Stimulated activated naive CD4-positive, alpha-beta T cell (primary cell): ENCODE data around the gene PRLH.

Experiments used
- DNase-seq, 6 experiments: peaks; one replicate each; lab custom pipeline; 2025; lab: John Stamatoyannopoulos, UW

The PRLH gene

DNA sequence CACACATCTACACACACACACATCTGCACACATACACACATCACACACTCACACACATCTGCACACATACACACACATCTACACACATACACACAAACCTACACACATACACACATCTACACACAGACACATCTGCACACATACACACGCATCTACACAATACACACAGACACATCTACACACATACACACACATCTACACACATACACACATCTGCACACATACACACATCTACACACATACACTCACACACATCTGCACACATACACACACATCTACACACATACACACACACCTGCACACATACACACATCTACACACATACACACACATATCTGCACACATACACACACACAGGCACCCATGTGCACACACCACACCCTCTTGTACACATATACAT lies 400 bp upstream of the PRLH start:
- no peak for DNase-seq

DNA sequence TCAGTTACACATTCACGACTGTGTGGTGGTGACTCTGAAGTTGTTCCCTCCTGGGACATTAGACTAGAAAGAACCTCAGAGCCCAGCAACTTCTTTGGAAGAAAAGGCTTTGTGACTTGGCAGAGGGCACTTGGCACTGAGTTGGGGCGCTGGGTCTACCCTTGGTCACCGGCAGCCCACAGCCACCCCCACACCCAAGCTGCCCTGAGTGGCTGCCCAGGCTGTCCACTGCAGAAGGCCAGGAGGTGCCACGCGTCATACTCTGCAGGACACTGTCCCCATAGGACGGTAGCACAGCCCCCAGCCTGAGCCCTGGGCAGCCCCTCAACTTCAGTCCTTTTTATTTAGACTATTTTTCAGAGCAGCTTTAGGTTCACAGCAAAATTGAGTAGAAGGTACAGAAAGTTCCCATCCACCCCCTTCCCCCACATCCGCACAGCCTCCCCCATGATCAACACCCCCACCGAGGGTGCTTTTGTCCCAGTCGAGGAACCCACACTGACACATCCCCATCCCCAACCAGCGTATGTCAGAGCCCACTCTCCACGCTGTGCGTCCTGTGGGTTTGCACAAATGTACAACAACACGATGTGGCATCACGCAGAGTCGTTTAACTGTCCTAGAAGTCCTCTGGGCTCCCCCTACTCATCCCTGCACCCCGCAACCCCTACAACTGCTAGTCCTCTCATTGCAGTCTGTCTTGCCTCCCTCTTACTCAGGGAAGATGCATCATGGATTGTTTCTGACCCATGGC lies 1.1 kb downstream of the PRLH start:
- no peak for DNase-seq

DNA sequence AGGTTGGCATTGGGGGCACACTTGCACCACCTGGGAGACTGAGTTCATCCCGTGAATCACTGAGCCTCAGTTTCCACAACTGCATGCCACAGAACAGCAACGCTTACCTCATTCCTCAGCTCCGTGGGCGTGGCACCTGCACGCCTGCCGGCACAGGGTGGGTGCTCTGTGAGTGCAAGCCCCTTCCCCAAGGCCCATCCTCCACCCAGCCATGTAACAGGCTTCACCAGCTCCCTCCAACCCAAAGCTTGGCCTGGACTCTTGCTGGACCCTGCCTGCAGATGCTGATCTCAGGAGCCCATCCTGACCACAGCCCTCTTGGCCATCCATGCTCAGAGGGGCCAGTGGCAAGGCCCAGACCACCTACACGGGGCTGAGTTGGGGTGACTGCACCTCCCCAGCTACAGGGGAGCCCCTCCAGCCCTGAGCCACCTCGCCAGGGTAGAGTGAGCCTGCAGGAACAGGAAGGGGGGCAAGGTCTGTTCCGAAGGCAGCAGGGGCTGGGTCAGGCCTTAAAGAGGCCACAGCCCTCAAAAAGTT lies 1.8 kb downstream of the PRLH start:
- no peak for DNase-seq

DNA sequence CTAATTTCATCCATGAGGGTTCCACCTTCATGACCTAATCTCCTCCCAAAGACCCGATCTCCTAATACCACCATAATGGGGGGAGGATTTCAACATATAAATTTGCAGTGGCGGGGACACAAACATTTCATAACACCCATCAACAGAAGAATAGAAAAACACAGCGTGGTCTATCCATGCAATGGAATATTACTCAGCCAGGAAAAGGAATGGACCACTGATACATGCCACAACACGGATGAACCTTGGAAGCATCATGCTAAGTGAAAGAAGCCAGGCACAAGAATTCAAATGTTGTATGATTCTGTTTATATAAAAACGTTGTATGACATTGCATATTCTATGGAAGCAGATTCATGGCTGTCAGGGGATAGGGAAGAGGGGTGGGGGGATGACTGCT lies 2.7 kb downstream of the PRLH start:
- DNase-seq, result no peak

DNA sequence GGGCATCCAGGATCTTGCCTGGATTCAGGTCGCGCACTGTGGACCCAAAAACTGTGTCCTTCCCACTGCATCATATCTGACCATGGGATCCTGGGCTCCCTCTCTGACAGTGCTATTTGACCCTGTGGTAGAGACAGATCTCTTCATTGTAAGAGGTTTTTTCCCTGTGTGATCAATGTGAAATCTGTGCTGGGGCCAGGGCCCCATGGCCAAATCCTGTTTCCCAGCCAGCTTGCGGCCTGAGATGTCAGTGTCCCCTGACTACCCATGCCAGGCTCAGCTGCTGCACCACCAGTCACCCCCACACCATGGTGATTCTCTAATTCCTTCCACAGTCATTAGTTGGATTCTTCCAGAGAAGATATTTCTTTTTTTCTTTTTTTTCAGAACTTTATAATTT lies 3.5 kb downstream of the PRLH start:
- DNase-seq, result no peak

DNA sequence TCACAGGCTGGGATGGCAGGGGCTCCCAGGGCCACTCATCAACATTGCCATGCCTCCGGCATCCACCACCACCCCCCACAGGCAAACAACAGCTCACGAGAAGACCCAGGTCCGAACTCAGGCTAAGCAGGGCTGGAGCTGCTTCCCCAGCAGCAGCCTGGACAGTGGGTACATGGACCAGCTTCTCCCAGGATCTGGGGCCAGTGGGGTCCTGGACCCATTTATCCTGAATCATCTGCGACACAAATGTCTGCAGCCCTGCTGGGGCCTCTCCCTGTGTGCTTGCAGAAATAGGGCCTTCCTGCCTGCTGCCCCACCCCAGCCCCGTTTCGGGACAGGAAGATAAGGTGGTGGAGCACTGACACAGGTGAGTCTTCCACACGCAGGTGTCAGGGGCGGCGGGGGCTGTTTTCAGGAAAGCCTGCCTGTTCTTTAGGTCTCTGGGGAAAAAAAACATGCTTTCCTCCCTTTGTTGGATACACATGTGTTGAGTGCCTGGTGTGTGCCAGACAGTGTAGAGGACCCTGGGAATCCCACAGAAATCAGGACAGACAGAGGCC lies 4.5 kb downstream of the PRLH start:
- no peak for DNase-seq

DNA sequence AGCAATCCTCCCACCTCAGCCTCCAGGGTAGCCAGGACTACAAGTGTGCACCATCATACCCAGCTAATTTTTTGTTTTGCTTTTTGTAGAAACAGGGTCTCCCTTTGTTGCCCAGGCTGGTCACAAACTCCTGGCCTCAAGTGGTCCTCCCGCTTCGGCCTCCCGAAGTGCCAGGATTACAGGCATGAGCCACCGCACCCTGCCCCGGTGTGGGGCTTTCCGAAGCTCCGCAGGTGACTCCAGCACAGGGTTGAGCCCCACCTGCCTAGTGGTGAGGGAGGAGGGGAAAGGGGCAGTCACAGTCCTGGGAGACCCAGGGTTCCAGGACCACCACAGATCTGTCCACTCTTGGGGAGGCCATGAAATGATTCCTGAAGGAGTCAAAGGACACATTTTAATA lies 5.2 kb downstream of the PRLH start:
- DNase-seq, result no peak

DNA sequence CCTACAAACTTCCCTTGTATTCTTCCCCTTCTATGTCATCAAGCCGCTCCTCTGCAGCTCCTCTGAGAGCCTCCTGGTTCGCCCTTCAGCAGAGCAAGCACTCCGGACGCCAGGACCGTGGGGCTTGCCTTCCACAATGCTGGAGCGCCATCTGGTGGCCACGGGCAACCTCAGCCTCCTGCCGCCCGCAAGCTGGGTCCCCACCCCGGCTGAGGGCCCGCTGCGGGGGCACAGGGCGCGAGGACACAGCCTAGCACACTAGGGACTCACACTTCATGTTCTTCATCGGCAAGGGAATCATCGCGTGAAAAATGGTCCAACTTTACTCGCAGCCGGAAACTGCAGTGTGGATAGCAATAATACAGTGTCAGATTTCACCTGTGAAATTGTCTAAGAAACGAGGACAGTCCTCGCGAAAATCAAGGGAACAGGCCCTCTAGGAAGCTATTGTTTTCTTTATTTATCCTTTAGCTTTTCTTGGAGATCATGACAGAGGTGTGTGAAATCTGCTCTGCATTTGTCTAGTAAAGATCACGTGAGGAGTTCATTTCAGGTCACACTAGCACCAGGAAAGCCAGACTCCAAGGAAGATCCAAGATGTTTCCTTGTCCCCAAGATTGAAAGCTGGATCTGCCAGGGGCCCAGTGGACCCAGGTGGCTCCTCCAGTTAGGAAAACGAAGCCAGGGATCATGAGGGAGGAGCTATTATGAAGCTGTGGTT lies 5.8 kb downstream of the PRLH start:
- DNase-seq, result peak; percentile 64 to 88 (median 78)

DNA sequence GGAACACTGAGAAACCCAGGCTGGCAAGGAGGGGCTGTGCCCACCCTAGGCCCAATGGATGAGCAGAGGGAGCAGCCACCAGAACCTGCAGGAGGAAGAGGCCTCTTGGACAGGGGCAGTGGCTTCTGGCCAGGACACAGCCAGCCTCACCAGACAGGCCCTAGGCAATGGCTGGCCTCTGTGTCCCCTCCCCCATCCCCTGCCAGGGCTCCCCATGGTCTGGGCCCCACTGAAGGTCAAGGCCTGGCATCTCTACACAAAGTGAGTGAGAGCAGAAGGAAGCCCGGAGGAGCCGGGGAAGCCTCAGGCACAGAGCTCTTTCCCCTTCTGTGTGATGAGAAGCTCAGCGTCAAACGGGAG lies 6.3 kb downstream of the PRLH start:
- DNase-seq, result no peak

DNA sequence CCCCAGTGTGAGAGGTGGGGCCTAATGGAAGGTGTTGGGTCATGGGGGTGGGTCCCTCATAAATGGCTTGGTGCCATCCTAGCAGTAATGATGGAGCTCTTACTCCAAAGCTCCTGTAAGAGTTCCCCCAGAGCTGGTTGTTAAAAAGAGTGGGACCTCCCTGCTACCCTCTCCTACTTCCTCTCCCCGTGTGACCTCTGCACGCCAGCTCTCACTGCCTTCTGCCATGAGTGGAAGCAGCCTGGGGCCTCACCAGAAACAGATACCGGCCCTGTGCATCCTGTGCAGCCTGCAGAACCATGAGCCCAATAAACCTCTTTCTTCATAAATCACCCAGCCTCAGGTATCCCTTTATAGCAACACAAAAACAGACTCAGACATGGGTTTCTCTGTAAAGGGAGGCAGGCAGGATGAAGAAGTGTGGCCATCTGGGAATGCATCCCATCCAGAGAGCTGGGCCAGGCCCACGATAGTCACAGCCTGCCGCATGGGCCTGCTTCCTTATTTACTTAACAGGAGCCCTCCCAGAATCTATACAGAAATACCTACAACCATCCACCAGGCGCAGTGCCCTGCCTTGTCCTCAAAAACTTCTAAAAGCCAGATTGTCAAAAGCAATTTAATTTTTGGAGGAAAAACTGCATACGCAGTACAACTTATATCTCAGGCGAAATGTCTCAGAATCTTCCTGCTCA lies 7.5 kb downstream of the PRLH start:
- no peak for DNase-seq

DNA sequence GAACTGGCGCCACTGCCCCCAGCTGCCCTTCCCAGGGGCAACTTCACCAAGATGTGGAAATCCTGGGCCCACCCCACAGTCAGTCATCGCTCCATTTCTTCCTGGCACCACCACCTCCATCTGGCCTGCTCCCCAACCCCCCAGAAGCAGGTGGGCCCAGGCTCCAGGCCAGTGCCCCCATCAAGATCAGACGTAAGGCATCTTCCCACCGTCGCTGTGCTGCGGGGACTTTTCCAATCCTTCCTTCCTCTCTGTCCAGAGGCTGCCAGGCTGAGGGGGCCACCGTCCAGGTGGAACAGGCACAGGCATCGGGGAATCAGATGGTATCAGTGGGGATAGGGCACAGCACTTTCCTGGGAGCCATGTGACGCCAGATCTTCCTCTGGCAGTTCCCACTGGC lies 8.1 kb downstream of the PRLH start:
- DNase-seq, result no peak

DNA sequence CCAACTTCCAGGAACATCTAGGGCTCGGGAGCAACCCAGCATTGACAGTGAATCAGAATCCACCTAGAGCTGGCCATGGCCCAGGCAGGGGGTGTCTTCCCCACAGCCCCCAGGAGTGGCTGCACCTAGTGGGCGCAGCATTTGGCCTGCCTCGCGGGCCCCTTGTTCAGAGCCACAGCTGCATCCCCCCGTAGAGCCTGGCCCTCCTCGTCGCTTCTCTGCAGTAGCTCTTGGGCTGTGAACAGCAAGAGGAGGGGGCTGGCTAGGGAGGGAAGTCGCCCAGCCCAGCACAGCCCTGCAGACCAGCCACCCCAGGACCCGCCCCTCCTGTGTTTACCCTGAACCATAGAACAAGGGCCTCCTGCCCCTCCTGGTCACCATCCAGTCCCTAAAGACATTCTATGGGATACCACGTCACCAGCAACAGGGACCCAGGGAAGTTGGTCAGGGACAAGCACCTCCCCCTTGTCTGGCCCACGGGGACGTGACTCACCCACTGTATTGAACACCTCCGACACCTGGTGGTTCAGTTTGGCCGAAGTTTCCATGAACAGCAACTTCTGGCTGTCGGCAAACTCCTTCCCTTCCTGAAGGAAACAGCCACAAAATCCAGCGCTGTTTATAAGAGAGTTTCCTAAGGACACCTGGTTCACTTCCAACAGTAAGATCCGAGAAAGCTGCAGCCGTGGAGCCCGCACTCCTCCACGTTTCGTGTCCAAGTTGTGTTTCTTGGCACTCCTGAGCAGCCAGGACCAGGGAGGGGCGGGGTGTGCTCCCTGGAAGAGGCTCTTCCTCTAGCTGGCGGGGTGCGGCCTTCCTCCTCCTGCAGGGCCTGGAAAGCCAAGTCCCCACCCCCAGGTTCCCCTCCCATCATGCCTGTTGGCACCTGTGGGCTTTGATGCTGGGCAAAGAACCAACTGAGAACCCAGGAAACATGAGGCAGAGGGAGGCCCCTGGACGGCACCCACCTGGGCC lies 8.8 kb downstream of the PRLH start:
- DNase-seq, result no peak

DNA sequence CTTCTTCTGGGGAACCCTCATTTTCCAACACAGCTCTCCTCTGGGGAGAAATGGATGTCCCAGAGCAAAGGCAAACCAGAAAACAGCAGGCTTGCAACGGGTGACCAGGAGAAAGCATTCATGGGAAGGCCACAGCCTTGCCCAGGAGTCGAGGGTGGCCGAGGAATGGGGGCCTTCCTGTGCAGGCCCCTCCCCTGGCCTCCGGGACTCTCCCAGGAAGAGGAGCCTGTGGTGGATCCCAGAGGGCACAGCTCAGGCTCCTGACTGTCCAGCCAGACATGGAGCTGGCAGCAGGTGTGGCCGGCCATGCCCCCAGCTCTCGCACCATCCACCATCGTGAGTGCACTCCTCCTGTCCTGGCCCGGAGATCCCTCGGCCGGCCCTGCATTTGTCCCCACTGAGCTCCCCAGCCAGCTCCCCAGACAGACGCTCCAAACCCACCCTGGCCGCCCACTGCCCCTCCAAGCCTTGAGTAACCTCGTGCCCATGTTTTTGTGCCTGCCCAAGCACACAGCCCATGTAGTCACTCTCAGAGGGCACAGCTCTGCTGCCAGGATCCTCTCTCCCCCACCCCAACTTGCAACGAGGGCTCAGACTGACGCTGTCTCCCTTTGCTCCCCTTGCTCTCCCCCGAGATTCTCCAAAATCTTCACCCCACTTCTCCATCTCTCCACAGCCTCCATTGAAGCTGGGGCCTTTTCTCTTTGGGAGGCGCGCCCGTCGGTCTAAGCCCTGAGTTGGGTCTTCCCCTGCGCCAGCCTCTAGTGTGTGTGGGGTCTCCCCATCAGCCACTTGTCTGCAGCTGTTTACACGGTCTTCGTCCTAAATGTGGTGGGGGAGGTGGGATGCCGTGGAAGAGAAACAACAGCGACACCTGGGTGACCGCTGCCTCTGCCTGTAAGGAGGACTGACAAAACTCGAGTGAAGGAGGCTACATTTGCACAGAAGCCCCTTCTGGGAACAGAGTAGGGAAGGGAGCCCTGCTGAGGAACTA lies 9.8 kb downstream of the PRLH start:
- no peak for DNase-seq

DNA sequence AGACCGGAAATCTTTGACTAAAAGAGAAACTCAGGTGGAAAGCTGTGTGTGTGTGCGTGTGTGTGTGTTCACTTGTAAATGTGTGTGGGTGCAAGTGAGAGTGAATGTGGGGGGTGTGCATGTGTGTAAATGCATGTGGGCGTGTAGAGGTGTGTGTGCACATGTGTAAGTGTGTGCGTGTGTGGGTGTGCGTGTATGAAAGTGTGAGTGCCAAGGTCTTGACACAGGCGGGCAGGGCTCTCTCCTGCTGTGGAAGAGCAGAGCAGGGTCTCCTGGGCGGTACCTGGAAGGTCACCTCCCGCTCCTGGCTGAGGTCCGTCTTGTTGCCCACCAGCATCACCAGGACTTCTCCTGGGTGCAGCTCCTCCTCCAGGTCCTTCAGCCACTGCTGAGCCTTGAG lies 10.6 kb downstream of the PRLH start:
- DNase-seq, result no peak

DNA sequence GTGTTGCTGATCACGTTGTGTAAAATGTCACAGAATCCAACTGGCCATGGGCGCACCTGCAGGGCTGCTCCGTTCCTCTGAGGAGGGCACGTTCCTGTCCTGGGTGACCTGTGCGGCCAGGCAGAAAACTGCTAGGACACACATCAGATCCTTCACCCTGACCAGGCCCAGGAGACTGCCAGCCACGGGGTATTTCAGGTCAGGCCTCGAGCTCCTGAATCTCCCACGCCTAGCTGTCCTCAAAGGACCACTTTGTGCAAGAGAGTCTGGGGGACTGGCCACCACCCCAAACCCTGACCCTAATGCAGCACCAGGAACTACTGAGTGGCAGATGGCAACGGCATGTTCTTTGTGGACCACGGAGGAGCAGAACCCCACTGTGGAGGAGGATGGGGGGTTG lies 11.1 kb downstream of the PRLH start:
- DNase-seq, result no peak

DNA sequence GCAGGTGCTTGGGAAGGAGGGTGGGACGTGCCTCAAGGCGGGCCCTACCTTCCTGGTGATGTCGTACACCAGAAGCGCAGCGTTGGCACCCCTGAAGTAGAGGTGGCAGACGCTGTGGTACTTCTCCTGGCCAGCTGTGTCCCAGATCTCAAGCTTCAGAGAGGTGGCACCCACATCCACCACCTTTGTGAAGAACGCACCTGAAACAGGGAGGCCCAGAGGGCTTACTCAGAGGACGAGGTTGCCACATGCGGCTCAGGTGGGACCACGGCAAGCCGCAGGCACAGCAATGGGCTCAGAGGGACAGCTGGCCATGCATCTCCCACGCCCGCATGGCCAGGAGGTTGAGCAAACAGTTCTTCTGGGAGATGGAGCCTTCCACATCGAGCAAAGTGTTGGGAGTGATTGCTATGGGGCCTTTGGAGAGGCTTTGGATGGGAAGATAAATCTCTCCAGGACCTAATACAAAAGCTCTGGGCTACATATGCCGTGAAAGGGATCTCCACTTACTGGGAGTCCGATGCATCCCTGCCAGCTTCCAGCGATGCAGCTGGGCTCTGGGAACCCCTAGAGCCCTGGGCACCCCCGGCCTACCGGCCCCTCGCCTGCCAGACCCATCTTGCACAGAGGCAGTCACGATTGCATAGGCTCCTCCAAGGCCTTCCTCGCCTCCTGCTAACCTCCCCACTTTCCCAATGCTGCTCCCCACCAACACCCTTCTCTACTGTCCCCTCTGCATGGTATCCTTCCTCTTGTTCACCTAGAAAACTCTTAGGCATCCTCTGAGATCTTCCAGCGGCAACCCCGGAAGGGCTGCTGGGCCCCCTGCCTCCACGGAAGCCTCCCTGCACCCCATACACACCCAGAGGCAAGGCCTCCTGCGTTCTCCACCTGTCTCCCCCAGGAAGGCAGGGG lies 11.8 kb downstream of the PRLH start:
- no peak for DNase-seq

DNA sequence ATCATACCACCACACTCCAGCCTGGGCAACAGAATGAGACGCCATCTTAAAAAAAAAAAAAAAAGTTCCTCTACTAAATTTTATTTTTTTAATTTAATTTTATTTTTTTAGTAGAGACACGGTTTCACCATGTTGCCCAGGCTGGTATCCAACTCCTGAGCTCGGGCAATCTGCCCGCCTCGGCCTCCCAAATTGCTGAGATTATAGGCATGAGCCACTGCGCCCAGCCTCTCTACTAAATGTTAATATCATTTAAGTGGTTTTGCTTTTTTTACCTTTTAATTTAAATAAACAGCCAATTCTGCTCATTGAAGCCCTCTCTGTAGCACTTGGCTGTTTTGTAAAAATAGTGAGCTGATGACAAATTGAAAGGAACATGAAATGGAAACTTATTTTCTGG lies 15.0 kb downstream of the PRLH start:
- no peak for DNase-seq

DNA sequence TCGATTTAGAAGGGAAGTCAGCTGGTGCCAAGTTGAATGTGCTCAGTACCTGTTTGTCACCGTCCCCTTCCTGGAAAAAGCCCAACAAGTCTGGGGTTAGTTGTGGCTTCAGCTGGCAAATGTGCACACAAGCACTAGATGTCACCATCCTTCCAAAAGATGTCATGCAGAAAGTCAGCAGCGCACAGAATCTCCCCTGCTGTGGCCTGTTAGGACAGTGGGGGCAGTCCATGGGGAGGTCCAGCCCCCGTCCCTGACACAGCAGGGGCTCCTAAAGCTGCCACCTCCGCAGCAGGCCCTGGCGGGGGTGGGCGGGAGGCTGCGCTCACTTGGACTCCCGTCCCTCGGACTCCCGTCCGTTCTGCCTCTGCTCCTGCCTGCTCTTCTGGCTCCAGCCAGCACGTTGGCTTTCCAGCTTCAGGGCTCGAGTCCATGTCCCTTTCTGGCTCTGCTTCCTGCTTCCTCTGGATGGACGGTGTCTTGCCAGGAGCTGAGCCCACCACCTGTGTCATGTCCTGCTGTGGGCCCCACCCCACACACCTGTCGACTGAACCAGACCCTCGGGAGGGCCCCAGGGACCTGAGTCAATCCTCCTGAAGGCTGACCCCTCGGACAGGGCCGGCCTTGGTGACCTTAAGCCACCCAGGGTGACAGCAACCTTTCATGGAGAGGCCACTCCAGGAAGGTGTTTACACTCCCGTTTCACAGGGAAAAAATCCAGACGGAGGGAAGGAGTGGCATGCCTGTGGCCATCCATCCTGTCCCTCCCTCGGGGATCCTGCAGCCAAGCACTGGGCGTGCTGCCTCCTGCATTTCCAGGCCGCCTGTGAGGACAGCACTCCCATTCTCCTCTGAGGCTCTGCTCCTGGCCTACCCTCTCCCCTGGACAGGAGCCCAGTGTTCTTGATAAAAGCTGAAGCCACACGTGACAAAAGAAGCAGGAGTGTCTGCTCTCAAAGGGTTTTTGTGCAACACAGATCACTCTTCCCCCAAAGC lies 15.7 kb downstream of the PRLH start:
- DNase-seq, result peak; percentile 7 to 61 (median 40)
